K562 (cell line): Measurements from ENCODE around the gene DMWD.

ENCODE experiments used
- ATF6 ChIP-seq: sonication (generic); formaldehyde crosslinking; IDR thresholded peaks from 2 replicates; pipeline ENCODE4 v1.4.0; 2020; ENCODE audit warnings: mild to moderate bottlenecking, missing genetic modification reagents
- CTCF ChIP-seq, 3 experiments: IDR thresholded peaks in 2 of 3; conservative IDR thresholded peaks in 1 of 3; 2 replicates each; pipeline ENCODE4 v1.5.1; 2011 to 2012; ENCODE audit warnings: low read length in 3 of 3, mild to moderate bottlenecking in 3 of 3, control low read depth in 2 of 3, improper control_type of control experiment in 1 of 3, inconsistent platforms in 1 of 3, low read depth in 1 of 3, mixed read lengths in 1 of 3, moderate library complexity in 1 of 3; ENCODE audit not compliant: insufficient read depth in 2 of 3
- E2F1 ChIP-seq: sonication (generic); formaldehyde crosslinking; IDR thresholded peaks from 2 replicates; pipeline ENCODE4 v1.8.1; 2023; ENCODE audit warnings: mild to moderate bottlenecking, missing genetic modification reagents, moderate library complexity
- E4F1 ChIP-seq: fragments of 250-450 bp; sonication (Bioruptor Pico); IDR thresholded peaks from 2 replicates; pipeline ENCODE4 v1.5.0; 2021; ENCODE audit warnings: mild to moderate bottlenecking, borderline replicate concordance
- ELF2 ChIP-seq: fragments of 250-450 bp; sonication (Bioruptor Pico); IDR thresholded peaks from 2 replicates; pipeline ENCODE4 v1.5.0; 2021; ENCODE audit warnings: mild to moderate bottlenecking
- MAX ChIP-seq: sonication (generic); formaldehyde crosslinking; IDR thresholded peaks from 2 replicates; pipeline ENCODE4 v1.9.0; 2022; ENCODE audit warnings: mild to moderate bottlenecking, missing genetic modification reagents
- REST ChIP-seq, 2 experiments: fragments of 450-650 bp; formaldehyde crosslinking in 1 of 2; IDR thresholded peaks; 2 replicates each; pipeline versions ENCODE4 v1.4.0 to v1.6.1; 2014 to 2020; ENCODE audit warnings: mild to moderate bottlenecking in 2 of 2, borderline replicate concordance in 1 of 2, low read depth in 1 of 2

- TF ChIP-seq CTCF (IDR thresholded peaks at IDR 0.05 in 2 of 3, conservative IDR thresholded peaks at IDR 0.05 in 1 of 3; ENCODE audit: insufficient read depth in 2 of 3, low read depth in 1 of 3, low read length in 3 of 3): no peak
- TF ChIP-seq ATF6 (CRISPR knock-in tag): no peak
- no peak for TF ChIP-seq REST (IDR thresholded peaks at IDR 0.05; ENCODE audit: borderline replicate concordance)
- TF ChIP-seq REST (CRISPR knock-in tag; IDR thresholded peaks at IDR 0.05; ENCODE audit: low read depth): no peak
- TF ChIP-seq E4F1 (CRISPR knock-in tag): no peak
- no peak for TF ChIP-seq ELF2 (CRISPR knock-in tag)
- TF ChIP-seq MAX (CRISPR knock-in tag): no peak
- TF ChIP-seq E2F1 (CRISPR knock-in tag): no peak
Measured at GRCh38 chr19:45814851-45815480, 22.3 kb upstream of the DMWD start, which contains the start of gene RSPH6A.
